K562 (cell line): ENCODE data around the gene HSPA4. TPM values are rescaled to one million over a fixed set of nuclear protein-coding genes. Genes with fewer than 3 reads are reported as not detected.

Experiments
- ATAC-seq: fragments of 200-7000 bp; cut with Tn5 transposase; 3 replicates; pipeline ENCODE4 v1.9.1; 2020; ENCODE audit warnings: moderate library complexity
- BruUV-seq: library from RNA; stranded (reverse); fragments of 400-500 nt; replicated peaks from 2 replicates; lab custom pipeline; 2021; lab: Mats Ljungman, UMichigan
- CTCF ChIA-PET: fragments of 300-600 bp; formaldehyde crosslinking; extraction: SDS; loops from one replicate; lab custom pipeline; 2021; ENCODE audit warnings: low intra/inter-chr PET ratio; lab: Yijun Ruan, JAX
- POLR2A ChIA-PET: fragments of 300-600, 350-650 bp; sonication (Branson Sonifier 250); formaldehyde crosslinking; extraction: SDS; loops from one replicate; lab custom pipeline; 2021; ENCODE audit warnings: antibody characterized with exemption, inconsistent platforms; lab: Yijun Ruan, JAX
- DNase-seq, 4 experiments: peaks; one replicate each; pipeline versions ENCODE4 v3.0.0 to v3.0.0-alpha.2; 2011 to 2018; ENCODE audit warnings: low spot score in 3 of 4, mixed read lengths in 3 of 4; ENCODE audit errors: extremely low read depth in 1 of 4
- FAIRE-seq: peaks from 2 replicates; lab custom pipeline; 2011; peaks lifted over from hg19 to GRCh38; lab: Jason Lieb, UNC
- H2AFZ ChIP-seq: 2 replicates; pipeline ENCODE4 v1.6.0; 2011; ENCODE audit warnings: low read depth, low read length, control low read depth, inconsistent platforms
- H3K27ac ChIP-seq: fragments of 200-600 bp; 3 replicates; pipeline ENCODE4 v1.8.0; 2011; ENCODE audit warnings: low read depth, mild to moderate bottlenecking, control low read depth, inconsistent platforms, low read length, moderate library complexity, mixed read lengths; ENCODE audit errors: extremely low read depth
- H3K27me3 ChIP-seq, 2 experiments: fragments of 300-600 bp in 1 of 2; 2 replicates in 1 of 2; 3 replicates in 1 of 2; pipeline versions ENCODE4 v1.6.0 to v1.8.0; 2011; ENCODE audit warnings: inconsistent platforms in 2 of 2, low read length in 2 of 2, mild to moderate bottlenecking in 1 of 2, mixed read lengths in 1 of 2, moderate library complexity in 1 of 2; ENCODE audit not compliant: control insufficient read depth in 2 of 2, insufficient read depth in 2 of 2
- H3K36me3 ChIP-seq: fragments of 300-600 bp; 3 replicates; pipeline ENCODE4 v1.8.0; 2011; ENCODE audit warnings: mild to moderate bottlenecking, low read length, inconsistent platforms; ENCODE audit not compliant: control insufficient read depth, insufficient read depth
- H3K4me1 ChIP-seq, 2 experiments: fragments of 200-600 bp in 1 of 2; replicated peaks in 1 of 2; 2 replicates in 1 of 2; 3 replicates in 1 of 2; pipeline versions ENCODE4 v1.5.1 to v1.8.0; 2011; ENCODE audit warnings: inconsistent platforms in 2 of 2, low read length in 2 of 2, mild to moderate bottlenecking in 1 of 2, mixed read lengths in 1 of 2, moderate library complexity in 1 of 2; ENCODE audit not compliant: control insufficient read depth in 2 of 2, insufficient read depth in 2 of 2
- H3K4me2 ChIP-seq: 2 replicates; pipeline ENCODE4 v1.6.1; 2011; ENCODE audit warnings: low read length, control low read depth, inconsistent platforms, mixed read lengths; ENCODE audit not compliant: insufficient read depth
- H3K4me3 ChIP-seq: fragments of 200-600 bp; sonication (generic), shearing (Covaris generic); 2 replicates; pipeline ENCODE4 v1.5.1; 2016; ENCODE audit warnings: control low read depth, inconsistent platforms
- H3K79me2 ChIP-seq: fragments of 200-600 bp; 3 replicates; pipeline ENCODE4 v1.8.0; 2011; ENCODE audit warnings: low read length, inconsistent platforms; ENCODE audit not compliant: control insufficient read depth, insufficient read depth
- H3K9ac ChIP-seq, 2 experiments: 2 replicates each; pipeline versions ENCODE4 v1.6.0 to v1.6.1; 2011; ENCODE audit warnings: low read depth in 2 of 2, low read length in 2 of 2, control low read depth in 1 of 2, inconsistent platforms in 1 of 2, mild to moderate bottlenecking in 1 of 2, mixed read lengths in 1 of 2; ENCODE audit not compliant: insufficient read depth in 1 of 2
- H3K9me1 ChIP-seq: one replicate; pipeline ENCODE4 v1.6.0; 2011; ENCODE audit warnings: inconsistent platforms, mild to moderate bottlenecking, low read length, moderate library complexity; ENCODE audit not compliant: control insufficient read depth, insufficient read depth
- H3K9me3 ChIP-seq: replicated peaks from 2 replicates; pipeline ENCODE4 v1.5.1; 2011; ENCODE audit warnings: low read depth, low read length, inconsistent platforms; ENCODE audit not compliant: control insufficient read depth, insufficient read depth
- H4K20me1 ChIP-seq: replicated peaks from 2 replicates; pipeline ENCODE4 v1.6.1; 2011; ENCODE audit warnings: low read length, inconsistent platforms, mixed read lengths; ENCODE audit not compliant: control insufficient read depth, insufficient read depth
- CBX5 ChIP-seq: IDR thresholded peaks from 2 replicates; pipeline ENCODE4 v1.6.1; 2014; ENCODE audit warnings: low read depth, borderline replicate concordance
- CEBPB ChIP-seq: fragments of 450-650 bp; IDR thresholded peaks from 2 replicates; pipeline ENCODE4 v1.6.1; 2016; ENCODE audit warnings: missing genetic modification characterization, missing compliant biosample characterization
- CEBPG ChIP-seq, 3 experiments: fragments of 200-800 bp in 1 of 3; sonication (Bioruptor generic) in 1 of 3; sonication (generic) in 1 of 3; formaldehyde crosslinking in 1 of 3; IDR thresholded peaks in 2 of 3; conservative IDR thresholded peaks in 1 of 3; 2 replicates each; pipeline versions ENCODE4 v1.6.1 to v1.8.0; 2016 to 2022; ENCODE audit warnings: missing compliant biosample characterization in 2 of 3, missing genetic modification characterization in 2 of 3, mild to moderate bottlenecking in 1 of 3, missing genetic modification reagents in 1 of 3
- FOXA1 ChIP-seq: fragments of 450-650 bp; IDR thresholded peaks from 2 replicates; pipeline ENCODE4 v1.6.1; 2016; ENCODE audit warnings: mild to moderate bottlenecking, borderline replicate concordance
- GTF3C2 ChIP-seq: IDR thresholded peaks from 3 replicates; pipeline ENCODE4 v1.6.1; 2011; ENCODE audit warnings: borderline replicate concordance, mild to moderate bottlenecking, moderate library complexity; ENCODE audit not compliant: insufficient read length; ENCODE audit errors: extremely low read depth
- NFIX ChIP-seq: fragments of 250-450 bp; sonication (Bioruptor Pico); IDR thresholded peaks from 2 replicates; pipeline ENCODE4 v1.4.0; 2020; ENCODE audit warnings: low read depth, mild to moderate bottlenecking, moderate library complexity
- SIN3A ChIP-seq, 2 experiments: fragments of 150-350 bp in 1 of 2; IDR thresholded peaks; 2 replicates each; pipeline ENCODE4 v1.6.1; 2011 to 2016; ENCODE audit warnings: borderline replicate concordance in 2 of 2, low read depth in 2 of 2, low read length in 2 of 2, mild to moderate bottlenecking in 2 of 2, moderate library complexity in 2 of 2; ENCODE audit not compliant: control insufficient read depth in 1 of 2
- SREBF2 ChIP-seq: sonication (generic); formaldehyde crosslinking; IDR thresholded peaks from 2 replicates; pipeline ENCODE4 v1.4.0; 2020; ENCODE audit warnings: mild to moderate bottlenecking, missing genetic modification reagents
- ZMIZ1 ChIP-seq, 2 experiments: fragments of 150-350 bp in 1 of 2; IDR thresholded peaks; 2 replicates each; pipeline ENCODE4 v1.6.1; 2012 to 2016; ENCODE audit warnings: low read depth in 2 of 2, low read length in 2 of 2, mild to moderate bottlenecking in 1 of 2, moderate library complexity in 1 of 2
- ZNF431 ChIP-seq: sonication (generic); formaldehyde crosslinking; IDR thresholded peaks from 2 replicates; pipeline ENCODE4 v1.8.0; 2022; ENCODE audit warnings: mild to moderate bottlenecking, missing genetic modification reagents
- WGBS: fragments of 100-300 bp; shearing (Covaris generic); methylation state at CpG from one replicate; pipeline ENCODE4 v1.1.6; 2016; ENCODE audit warnings: low coverage, mixed read lengths; ENCODE audit not compliant: insufficient coverage; ENCODE audit errors: missing lambda C conversion rate; 5-methylcytosine and 5-hydroxymethylcytosine counted together
- in situ Hi-C: fragments of 300-500 bp; cut with MboI; formaldehyde crosslinking; loops from 4 replicates; pipeline ENCODE4 v1.15.0; 2018; ENCODE audit warnings: inconsistent platforms, mixed read lengths
- intact Hi-C: fragments of 100-400 bp; cut with micrococcal nuclease; formaldehyde crosslinking; loops from 2 replicates; pipeline ENCODE4 v1.14.2; 2022
- polyA plus RNA-seq, 8 experiments: library from polyadenylated mRNA; depleted of rRNA in 4 of 8; stranded (reverse) in 5 of 8; unstranded in 3 of 8; fragments of >200 nt; fragmentation: Nextera tagmentation in 2 of 8; fragmentation: Illumina TruSeq in 1 of 8; extraction: Ambion mirVana in 2 of 8; extraction: Trizol in 1 of 8; gene quantifications; 2 replicates each; pipeline versions ENCODE4 v1.2.1 to v1.2.3, GENCODE V29; 2011 to 2014; ENCODE audit warnings: inconsistent platforms in 1 of 8, missing spikeins in 1 of 8
- total RNA-seq, 7 experiments: library from RNA; depleted of rRNA in 6 of 7; stranded (reverse); fragments of >200 nt in 6 of 7; fragmentation: Illumina TruSeq in 2 of 7; extraction: Trizol in 2 of 7; gene quantifications; 2 replicates each; pipeline versions ENCODE4 v1.2.1 to v1.2.3, GENCODE V29; 2011 to 2021; ENCODE audit warnings: low replicate concordance in 1 of 7
- TF ChIP-seq, protein P1 (sequence below): fragments of 450-650 bp; formaldehyde crosslinking; conservative IDR thresholded peaks from 2 replicates; pipeline ENCODE4 v1.4.0; 2022; ENCODE audit warnings: mild to moderate bottlenecking, missing genetic modification characterization

Gene HSPA4
- total and polyA plus RNA-seq, 9 of the 15 experiments (the other 6 are each of a cell fraction or from before 2014, with no cell fraction given) = 90.3 to 286 (median 148) TPM

DNA sequence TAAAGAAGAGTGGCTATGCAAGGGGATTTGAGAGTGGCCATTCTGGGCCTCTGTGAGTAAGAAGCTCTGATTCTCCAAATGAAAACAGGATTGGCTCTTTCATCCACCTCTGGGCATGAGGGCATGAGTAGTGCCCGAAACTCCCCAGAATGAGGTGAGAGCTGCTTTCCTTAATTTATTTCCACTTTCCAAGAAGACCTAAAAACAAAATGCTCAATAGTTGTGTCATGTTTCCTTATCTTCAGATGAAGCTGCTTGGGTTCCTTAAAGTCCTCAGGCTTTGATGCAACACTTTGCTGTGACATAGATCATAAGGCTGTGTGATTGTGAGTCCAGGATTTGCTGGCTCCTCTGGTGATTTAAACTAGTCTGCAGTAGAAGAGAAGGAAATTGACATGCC is 22.4 kb upstream of the HSPA4 start:
- ATAC-seq = no peak
- DNase-seq = no peak
- WGBS = 63% methylated on average over 1 of the region's 1 CpG
- Histone ChIP-seq H3K79me2 (peaks cover 18% of the 10 kb centered on the region), H3K9ac (no peak overlapping the region), H3K4me3 (no peak overlapping the region), H3K27me3 (no peaks in the 10 kb centered on the region), H2AFZ (0 out of 2 replicates have a peak overlapping the region, but pooled peaks have one; percentile 3), H3K36me3 (peaks cover 1% of the 10 kb centered on the region; the same call in 1 of the 3 replicates), H3K9me3 (no peaks in the 10 kb centered on the region), H3K4me1 (peaks cover 9 to 14% of the 10 kb centered on the region in 2 experiments; a peak in 4 of 5 replicates), H3K27ac (no peak overlapping the region), H3K4me2 (no peak overlapping the region), H3K9me1 (no peaks in the 10 kb centered on the region), H4K20me1 (no peaks in the 10 kb centered on the region)
- in situ Hi-C loops = no loop called here
- ChIA-PET CTCF (no interaction called here), POLR2A (interaction anchor here (1.2 kb wide), 1 partner anchor 14 kb away, joined by 4 read pairs; no protein-coding TSS in a partner anchor)
- no TSS peak for BruUV-seq
- TF ChIP-seq GTF3C2 (no peak), FOXA1 (no peak), ZMIZ1 (IDR thresholded peaks at IDR 0.05; ENCODE audit: low read depth in 2 of 2, low read length in 2 of 2) (no peak), SREBF2 (no peak), CEBPB (tag) (peak; percentile 57; the same call in 1 of the 2 replicates), CEBPG (CRISPR knock-in tag; IDR thresholded peaks at IDR 0.05) (no peak), CEBPG (tag; conservative IDR thresholded peaks at IDR 0.05 in 1 of 2, IDR thresholded peaks at IDR 0.05 in 1 of 2) (peak in 1 of 2 experiments; percentile 41; a peak in 1 of 4 replicates), CBX5 (no peak), ZNF431 (CRISPR knock-in tag) (no peak), NFIX (CRISPR knock-in tag) (no peak), SIN3A (IDR thresholded peaks at IDR 0.05; ENCODE audit: borderline replicate concordance in 2 of 2, control insufficient read depth in 1 of 2, low read depth in 2 of 2, low read length in 2 of 2) (no peak)
- TF ChIP-seq, protein P1, sequence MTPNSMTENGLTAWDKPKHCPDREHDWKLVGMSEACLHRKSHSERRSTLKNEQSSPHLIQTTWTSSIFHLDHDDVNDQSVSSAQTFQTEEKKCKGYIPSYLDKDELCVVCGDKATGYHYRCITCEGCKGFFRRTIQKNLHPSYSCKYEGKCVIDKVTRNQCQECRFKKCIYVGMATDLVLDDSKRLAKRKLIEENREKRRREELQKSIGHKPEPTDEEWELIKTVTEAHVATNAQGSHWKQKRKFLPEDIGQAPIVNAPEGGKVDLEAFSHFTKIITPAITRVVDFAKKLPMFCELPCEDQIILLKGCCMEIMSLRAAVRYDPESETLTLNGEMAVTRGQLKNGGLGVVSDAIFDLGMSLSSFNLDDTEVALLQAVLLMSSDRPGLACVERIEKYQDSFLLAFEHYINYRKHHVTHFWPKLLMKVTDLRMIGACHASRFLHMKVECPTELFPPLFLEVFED (CRISPR knock-in tag) = no peak
- intact Hi-C loops = no loop called here
- no peak for FAIRE-seq
